Left kidney (tissue), 2 donors: ENCODE measurements around the gene USP2. TPM values are rescaled to one million over a fixed set of nuclear protein-coding genes. Genes with fewer than 3 reads are reported as not detected.

Experiments used
- DNase-seq: peaks from one replicate; pipeline ENCODE4 v3.0.0-alpha.2; 2013
- polyA plus RNA-seq: library from polyadenylated mRNA; unstranded; fragments of 120-200 nt; gene quantifications from one replicate; pipeline ENCODE4 v1.2.1, GENCODE V29; 2013; ENCODE audit not compliant: insufficient read length

USP2 gene
- polyA plus RNA-seq, 1 donor = 10.4 TPM

DNA sequence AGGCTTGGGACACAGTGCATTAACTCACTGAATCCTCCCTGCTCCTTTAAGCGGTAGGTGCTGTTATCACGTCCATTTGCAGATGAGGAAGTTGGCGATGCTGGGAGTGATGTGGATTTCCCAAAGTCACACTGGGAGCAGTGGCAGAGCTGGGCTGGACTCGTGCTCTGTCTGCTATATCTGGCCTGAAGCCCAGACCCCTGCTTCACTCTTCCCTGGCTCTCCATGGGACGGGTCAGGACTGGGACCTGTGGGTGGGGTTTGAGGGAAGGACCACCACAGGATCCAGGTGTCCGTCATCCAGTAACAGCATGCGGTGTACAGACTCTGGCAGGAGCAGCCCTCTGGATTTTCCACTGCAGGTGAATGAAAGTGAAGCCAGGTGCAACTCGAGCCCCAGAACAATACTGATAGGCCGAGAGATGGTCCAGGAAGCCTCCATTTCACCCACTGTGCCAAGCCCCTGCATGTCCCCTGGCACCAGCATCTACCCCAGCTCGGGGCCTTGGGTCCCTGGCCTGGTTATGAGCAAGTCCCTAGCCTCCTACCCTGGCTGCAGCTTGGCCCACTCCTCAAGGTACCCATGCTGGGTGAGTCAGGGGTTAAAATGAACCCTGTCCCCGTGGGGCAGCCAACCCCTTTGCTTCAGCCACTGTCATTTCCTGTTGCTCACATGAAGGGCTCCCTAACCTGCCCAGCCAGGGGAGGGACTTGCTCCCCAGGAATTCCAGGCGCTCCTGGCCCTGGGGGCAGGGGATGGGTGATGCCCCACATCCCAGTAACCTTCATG, 4.2 kb downstream of the USP2 start:
- DNase-seq = no peak

DNA sequence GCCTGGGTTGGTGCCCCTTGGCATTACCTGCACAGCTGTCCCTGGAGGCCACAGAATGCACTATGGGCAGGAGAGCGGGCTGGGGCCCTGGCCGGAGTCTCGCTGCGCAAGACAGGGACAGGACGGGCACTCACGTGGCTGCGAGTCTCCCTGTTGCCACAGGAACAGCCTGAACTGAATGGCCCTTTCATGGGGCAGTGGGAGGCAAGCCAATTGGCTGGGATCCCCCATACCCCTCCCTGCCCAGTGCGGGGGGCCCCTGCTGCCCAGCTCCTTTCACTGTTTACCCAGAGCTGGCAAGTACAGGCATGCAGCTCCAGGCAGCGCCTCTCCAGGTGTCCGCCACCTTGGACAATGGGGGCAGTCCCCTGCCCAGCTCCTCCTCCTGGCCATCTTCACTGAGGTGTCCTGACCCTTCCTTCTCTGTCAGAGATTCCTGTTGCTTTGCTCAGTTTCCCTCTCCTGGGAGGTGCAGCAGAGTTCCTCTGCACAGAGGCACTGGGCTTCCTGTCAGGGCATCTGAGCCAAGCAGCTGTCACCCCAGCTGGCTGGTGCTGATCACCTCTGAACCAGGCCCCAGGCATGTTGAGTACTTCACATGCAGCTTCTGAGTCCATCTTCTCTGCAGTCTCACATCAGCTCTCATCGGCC, 5.2 kb downstream of the USP2 start:
- no peak for DNase-seq

DNA sequence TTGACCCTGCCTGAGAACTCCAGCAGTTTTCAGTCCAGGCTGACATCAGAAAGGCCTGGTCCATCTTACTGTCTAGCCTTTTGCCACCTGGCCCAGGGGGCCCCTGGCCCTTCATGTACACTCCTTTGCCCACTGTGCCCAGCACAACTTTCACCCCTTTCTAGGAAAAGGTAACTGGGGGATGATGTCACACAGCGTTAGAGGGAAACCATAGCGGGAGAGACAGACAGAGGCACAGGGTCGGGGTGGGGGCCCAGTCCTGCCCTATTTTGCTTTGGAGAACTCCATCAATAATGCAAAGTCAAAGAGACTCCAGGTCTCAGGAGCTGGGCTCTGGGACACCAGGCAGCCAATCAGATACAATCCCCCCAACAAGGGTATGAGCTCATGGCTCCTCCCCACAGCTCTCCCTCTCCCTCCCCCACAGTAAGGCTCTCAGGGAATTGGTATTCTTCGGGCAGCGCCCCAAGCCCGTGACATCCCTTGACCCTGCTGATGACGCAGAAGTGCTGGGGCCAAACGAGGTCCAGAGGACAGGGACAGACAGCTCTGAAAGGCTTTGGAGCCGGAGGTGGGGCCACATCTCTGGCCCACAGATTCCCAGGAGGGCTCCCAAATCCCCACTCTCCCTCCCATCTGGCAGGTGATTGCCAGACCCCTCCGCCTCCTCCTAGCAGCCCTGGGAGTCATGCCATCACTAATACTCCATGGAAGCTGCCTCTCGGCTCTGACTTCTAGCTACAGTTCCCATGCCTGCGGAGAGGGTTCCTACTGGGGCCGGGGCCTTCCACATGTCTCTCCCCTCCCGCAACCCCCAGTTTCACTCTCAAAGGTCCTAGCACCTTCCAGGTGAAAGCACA, 5.9 kb downstream of the USP2 start:
- no peak for DNase-seq

DNA sequence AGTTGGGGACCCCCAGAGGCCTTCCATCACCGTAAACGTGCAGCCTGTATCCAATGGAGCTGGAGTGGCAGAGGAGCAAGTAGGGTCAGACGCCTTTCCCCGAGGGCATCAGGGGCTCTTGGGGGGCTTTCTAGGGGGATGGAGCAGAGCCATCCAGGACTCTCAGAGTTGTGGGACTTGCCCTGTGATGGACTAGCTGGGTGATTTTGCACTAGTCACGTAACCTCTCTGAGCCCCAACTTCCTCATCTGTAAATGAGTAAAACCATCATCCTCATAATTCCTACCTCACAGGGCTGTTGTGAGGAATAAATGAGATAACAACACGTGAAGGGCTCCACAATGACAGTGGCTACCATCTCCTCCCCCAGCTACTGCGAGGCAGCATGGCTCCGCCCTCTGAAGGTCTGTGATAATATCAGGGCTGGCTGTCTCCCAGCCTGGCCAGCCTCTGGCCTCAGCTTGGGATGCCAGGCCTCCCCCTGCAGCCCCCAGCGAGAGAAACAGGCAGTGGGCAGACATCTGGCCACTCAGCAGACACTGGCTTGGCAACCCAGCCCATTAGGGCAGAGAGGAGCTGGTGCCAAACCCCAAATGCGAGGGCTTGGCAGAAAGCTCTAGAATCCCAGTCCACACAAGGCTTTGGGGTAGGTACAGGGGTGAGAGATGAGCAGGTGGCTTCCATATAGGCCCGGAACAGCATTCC, 6.7 kb downstream of the USP2 start:
- DNase-seq = no peak

DNA sequence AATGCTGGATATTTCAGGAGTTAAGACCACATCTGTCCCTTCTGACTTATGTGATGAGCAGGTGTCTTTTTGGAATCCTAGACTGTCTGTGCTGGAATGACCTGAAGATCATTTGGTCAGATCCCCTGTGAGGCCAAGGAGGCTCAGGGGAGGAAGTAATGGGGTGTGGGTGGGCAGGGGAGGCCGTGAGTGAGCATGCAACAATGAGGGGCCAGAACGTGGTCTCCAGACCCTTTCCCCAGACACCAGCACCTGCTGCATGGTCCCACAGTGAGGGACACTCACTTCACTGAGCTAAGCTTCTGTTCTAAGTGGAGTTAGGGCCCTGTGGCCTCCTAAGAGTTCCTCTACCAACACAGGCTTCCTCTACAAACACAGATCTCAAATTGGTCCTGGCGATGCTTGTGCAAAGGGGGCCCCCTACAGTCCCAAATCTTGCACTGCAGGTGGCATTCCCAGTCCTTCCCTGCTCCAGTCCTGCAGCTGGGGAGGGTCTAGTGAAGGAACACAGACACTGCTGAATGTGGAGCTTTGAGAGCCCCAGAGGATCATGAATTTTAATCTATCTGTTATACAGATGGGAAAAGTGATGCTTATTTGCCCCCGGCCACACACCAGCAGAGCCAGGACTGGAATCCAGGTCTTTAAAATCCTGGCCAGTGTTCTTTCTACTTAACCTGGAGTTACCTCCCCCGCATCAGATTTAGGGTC, 7.4 kb downstream of the USP2 start:
- DNase-seq = peak; percentile 77

DNA sequence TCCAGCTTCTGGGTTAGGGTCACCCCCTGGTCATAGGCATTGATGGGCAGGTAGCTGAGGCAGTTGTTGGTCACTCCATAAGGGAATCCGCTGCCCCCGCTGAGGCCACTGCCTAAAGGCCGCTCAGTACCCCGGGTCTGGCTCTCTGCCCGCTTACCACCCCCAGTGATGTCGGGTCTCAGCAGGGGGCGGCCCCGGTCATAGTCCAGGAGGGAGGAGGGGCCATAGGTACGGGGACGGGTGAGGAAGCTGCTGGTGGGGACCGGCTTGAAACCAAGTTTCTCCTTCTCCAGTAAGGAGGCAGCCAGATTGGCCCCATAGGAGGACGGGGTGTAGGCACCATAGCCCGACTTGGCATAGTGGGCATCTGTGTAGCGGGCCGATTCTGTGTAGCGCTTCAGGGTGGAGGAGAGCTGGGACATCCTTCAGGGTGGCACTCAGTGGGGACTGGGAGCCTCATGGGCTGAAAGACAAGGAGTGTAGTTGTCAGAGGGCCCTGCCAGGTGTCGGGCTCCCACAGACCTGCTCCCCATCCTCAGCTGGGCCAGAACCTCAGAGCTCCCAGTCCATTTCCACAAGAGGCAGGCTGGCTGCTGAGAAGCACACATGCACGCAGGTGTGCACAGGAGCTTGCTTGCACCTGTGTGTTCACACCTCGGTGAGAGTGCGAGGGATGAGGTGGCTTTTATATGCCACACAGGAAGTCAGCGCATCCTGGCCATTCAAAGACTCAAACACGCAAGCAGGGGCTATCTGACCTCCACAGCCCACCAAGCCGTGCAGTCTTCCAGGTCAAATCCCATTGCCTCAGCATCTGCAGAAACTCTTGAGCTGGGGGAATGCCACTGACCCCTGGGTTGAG, 8.2 kb downstream of the USP2 start:
- no peak for DNase-seq

DNA sequence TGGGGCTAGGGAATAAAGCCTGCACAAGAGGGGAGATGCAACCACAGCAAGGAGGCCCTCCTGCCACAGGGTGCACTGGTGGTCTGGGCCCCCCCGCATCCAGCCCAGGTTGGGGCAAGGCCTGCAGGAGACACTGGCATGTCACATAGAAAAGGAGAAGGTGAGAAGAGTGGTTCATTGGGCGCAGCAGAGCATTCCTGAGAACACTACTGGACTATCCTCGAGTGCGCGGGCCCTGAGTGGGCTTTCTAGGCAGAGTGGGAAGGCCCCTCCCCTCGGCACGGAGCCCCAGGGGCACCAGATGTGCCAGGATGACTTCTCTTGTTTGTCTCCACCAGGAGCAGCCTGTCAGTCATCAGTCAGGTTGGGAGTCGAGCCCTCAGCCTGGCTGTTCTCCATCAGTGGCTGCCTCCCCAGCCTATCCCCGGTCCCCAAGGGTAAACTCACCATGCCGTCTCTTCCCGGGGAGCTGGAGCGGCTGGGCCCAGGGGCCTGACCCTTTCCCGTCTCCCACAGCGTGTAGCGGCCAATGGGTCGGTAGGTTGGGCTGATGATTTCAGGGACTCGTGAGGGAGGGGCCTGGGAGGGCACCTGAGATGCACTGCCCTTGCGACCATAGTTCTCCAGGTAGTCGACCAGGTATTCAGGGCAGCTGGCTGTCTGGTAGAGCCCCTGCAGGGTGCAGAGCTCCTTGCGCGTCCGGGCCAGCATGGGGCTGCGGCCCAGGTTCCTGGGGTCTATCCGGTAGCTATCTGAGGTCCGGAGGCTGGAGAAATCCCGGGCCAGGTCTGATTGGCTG, 9.0 kb downstream of the USP2 start:
- DNase-seq = no peak

DNA sequence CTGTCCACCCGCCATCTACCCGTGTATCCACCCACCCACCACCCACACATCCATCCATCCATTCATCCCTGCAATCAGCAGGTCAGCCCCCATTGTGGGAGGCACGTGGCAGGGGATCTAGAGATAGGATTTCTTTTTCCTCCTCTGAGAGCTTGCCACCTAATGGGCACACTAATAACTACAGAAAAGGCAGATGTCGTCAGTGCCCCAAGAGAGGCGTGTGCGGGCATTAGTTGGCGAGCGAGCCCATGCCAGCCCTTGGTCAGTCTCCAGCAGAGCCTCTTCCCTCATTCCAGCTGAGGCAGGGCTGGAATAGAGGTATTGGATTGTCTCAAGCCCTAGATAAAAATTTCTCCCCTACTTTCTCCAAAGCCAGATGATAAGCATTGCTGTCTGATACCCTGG, 9.7 kb downstream of the USP2 start:
- DNase-seq = no peak

DNA sequence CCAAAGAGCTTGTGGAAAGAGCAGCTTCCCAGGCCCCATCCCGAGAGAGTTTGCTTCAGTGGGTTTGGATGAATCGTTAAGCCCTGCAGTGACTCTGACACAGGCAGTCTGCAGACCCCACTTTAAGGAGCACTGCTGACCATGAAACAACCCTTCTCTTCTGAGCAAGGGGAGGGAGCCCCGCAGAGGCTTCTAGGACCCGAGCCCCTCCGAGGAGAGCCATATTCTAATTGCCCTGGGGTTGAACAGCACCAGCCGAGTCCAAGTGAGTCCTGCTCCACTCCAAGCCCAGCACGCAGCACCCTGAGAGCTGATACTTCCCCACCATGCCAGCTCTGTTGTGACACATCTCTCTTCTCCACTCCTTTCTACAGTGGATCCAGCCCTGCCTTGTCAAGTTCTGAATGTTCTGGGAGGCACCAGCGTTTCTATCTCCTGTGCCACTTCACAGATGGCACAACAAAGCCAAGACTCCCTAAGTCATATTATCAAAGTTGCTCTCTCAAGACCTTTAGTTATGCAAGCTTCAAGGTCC, 10.4 kb downstream of the USP2 start:
- DNase-seq = no peak

DNA sequence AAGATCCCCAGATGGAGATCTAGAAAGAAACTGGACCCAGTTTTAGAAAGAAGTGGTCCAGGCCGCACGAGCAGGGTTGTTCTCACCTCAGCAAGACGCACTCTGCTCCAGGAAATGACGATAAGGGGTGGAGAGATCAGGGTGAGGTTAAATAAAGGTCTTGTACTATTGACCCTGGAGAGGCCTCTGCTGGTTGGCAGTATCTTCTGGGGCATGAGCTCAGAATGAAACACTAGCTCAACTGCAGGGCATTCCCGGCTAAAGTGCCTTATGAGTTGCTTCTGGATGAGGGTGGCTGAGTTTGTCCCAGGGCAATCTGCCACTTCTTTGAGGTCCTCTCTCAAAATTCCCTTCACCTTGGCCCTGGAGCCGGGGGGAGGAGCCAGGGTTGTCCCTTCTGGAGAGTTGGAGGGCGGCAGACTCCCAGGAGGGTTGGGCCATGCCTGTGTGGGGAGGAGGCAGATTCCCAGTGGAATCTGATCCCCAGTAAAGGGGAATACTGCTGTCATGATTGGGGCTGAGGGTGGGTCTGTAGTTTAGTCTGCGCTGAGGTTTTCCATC, 10.9 kb downstream of the USP2 start:
- no peak for DNase-seq

DNA sequence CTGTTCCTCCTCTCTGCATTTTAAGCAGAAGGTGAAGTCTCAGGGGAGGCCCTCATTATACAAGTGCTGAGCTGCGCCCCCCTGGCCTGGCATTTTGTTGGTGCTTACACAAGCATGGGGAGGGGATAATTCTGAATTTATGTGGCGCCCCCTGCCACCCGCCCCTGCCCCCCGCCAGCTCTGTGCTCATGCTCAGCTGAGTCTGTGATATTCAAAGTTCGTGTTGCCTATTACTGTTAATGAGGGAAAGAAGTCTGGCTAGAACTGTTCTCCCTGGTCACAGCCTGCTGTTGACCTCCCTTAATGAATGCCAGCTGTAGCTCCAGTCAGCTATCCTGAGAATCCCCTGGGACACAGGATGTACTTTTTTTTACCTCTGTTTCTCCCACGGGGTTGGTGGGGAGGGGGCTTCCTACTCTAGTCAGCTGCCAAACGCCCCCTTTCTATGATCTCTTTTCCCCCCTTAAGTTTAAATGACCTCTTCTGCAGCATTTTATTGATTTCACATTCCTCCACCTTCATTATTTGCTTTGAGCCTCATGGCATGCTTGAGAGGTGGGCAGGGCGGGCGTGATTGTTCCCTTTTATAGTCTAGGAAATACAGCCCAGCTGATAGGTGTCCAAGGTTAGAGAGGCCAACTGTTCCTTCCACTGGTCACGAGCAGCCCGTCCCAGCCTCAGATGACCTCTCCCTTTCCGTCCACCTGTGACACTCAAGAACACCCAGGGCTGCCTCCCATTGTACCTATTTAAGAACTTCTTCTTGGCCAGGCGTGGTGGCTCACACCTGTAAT, 12.2 kb downstream of the USP2 start:
- DNase-seq = no peak

DNA sequence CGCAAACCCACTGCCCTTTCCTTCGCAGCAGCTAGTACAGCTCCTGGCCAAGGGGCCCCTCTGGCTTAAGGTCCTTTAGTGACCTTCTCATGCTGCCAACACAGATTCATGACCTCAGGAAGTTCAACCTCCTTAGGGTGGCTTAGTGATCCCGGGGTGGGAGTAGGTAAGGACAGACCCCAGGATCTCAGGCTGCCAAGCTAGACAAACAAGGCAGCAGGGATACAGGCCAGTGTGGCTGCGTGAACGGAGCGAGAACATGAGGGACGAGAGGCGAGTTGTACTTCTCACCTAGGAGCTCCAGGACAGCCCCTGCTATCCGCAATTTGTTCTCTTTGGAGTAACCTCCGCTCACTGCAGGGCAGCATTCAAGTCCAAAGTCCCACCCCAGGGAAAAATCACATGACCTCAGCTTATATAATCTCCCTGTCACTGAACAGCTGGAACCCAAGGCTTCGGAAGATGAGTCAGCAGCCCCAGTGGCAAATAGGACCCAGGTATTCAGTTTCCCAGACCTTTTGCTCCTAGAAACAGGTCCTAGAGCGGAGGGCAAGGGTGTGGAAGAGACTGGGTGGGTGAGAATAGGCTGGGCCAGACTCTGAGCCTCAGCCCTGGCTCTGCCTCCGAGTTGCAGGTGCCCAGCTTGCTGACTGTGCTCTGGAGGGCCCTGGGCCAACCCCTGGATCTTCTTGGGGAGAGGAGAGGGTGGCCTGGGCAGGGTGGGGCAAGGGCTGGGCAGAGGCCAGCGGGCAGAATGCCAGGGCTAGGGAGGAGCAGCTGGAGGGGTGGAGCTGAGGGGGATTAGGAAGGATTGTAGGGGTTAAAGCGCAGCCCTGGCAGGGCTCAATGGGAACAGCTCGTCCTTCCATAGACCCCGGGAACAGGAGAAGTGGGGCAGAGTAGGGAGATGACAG, 13.1 kb downstream of the USP2 start:
- DNase-seq = no peak

DNA sequence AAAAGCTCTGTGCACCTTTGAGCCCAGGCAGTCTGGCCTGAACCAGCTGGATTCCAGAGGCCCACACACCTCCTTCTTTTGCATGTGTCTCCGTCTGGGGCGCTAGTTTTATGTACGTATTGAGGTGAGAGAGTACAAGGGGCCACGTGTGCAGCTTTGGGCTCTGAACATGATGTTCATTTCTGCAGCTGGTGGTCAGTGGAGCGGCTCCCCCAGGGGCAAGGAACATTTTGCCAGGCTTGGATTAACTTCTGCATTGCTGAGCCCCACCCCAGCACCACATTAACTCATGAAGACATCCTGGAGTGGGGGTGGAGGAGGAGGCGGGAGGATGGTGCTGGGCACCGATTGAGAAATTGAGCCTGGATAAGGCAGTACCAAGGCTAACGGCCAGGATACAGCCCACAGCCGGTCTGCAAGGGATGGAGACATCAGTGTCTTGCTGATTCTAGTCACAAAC, 13.8 kb downstream of the USP2 start:
- DNase-seq = peak; percentile 64

DNA sequence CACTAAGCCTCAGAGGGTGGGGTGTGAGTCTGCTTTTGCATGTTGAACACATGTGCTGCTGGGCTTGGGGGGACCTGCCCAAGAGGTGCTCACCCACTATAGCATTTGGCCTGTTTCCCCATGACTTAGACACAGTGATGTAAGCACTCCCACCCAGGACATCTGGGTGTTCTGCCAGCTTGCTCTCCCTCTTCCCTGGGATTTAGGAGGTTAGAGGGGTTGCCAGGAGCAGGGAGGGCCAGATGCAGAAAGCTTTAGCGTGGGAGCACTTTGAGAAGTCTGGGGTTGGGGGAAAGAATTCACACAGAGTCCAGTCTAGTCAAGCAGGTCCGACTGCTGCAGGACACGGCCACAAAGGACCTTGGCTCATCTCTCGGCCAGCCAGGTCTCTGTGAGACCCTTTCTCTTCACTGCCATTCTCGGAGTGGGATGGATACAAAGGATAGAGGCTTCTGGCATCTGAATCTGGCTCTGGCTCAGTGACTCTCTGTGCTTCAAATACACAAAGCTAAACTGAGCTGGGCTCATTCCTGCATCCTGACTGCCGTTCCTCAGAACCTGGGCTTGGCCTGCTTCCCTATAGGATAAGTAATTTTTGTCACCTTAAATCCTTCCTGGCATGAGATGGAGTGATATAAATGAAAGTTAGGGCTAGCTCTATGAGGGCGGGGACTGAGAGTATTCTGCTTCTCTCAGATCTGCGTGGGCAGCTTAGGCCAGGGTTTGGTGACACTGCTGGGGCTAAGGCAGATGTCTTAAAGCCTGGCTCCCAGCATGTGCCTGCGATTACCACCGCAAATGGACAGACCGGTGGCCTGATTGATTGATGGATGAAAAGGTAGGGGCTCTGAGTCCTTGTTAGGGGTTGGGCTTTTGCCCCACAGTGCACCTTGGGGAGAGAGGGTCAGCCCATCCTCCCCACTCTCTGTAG, 14.5 kb downstream of the USP2 start:
- DNase-seq = no peak

DNA sequence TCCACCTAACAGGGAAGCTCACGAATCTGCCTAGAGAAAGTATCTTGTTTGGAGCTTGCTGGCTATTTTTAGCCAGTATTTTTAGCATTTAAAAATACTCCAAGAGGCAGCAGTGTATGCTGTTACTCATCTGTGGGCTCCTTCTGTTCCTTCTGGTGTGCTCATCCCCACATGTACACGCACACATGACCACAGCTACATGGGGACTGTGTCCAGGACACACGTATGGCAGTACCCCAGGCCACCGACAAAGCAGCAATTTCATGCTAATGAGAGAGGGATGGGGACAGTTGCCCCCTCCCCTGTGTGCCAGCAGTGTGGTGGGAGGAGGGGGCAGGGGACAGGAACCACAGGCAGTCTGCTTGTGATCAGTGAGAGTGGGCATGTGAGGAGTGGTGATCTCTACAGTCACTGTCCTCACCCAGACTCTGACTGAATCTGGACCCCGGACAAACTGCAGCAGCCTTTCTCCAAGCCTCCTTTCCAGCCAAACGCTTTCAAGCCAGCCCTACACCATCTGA, 16.4 kb downstream of the USP2 start:
- no peak for DNase-seq
